ENCODE measurements around the gene GALNT17. TPM values are rescaled to one million over a fixed set of nuclear protein-coding genes. Genes with fewer than 3 reads are reported as not detected.
A peak's percentile ranks its signal among the peaks of the same experiment; 100 is the strongest.

GALNT17 gene
- total RNA-seq, 2 experiments from 2014 or later: not detected

DNA sequence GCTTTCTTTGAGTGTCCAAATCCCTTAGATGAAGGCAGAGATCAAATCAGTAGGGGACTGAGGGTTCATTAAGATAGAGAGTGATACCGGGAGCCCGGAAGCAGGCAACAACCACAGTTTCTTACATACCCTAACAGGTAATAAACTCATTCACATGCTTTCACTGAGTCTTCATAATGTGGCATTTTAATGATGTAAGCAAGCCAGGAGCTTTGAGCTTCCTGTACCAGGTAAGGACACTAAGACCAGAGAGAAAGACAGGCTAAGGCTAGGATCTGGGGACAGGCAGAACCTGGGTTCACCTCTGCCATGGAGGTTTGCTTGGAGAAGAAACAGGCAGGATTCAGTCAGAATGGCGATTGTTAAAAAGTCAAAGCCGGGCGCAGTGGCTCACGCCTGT, 618.3 kb downstream of the GALNT17 start:
- no peak for DNase-seq
- ChIA-PET POLR2A (no interaction called here), CTCF (no interaction called here)
- H3K9me3 Mint-ChIP-seq: peaks cover 2% of the 10 kb centered on the region
- H3K4me3 Mint-ChIP-seq: no peak overlapping the region
- no peak overlapping the region for H3K27ac Mint-ChIP-seq
- H3K27me3 Mint-ChIP-seq: peaks cover 8% of the 10 kb centered on the region
- no peaks in the 10 kb centered on the region for H3K36me3 Mint-ChIP-seq
- intact Hi-C loops (cut with micrococcal nuclease): loop anchor here (10.0 kb wide), 1 partner anchor 745 kb away; no protein-coding TSS in a partner anchor
- H3K4me1 Mint-ChIP-seq (ENCODE audit: low read depth): no peaks in the 10 kb centered on the region

DNA sequence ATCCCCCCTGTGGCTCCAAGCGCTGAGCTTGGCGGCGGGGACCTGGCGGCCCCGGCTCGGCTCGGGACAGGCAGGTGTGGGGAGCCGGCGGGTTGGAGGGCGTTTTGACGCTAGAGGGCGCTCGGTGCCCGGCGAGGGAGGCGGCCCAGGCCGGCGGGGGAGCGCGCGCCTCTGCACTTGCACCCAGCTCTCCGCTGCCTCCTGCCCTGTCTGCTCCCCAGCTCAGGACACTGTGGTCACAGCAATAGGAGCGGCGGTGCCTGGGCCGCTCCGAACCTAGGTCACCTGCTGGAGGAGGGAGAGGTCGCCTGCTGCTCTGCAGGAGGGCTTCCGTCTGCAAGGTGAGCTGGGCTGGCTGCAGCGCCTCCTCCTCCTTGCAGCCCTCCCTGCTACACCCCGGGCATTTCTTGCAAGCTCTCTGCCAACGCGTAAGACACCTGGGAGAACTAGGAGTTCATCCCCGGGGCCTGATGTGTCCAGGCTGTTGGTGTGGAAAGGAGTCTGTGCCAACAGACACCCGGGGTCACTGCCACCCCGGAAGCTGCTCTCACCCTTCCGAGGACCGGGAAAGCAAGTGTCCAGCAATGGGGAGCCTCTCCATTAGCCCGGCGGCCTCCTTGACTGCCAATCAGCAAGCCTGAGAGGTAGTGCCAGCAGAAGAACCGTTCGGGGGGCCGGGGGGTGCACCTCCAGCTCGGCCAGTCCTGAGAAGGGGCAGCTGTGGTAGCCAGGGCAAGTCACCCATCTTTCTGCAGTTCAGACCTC, 620.4 kb downstream of the GALNT17 start:
- Mint-ChIP-seq H3K9me3 (peaks cover 7% of the 10 kb centered on the region), H3K36me3 (no peaks in the 10 kb centered on the region), H3K4me1 (ENCODE audit: low read depth) (no peaks in the 10 kb centered on the region), H3K27ac (no peak overlapping the region), H3K27me3 (peaks cover 8% of the 10 kb centered on the region), H3K4me3 (no peak overlapping the region)
- CTCF ChIA-PET: interaction anchor here (0.6 to 1.1 kb wide), 5 partner anchors 12 to 742 kb away, joined by 3 to 5 read pairs (median 3); no protein-coding TSS in a partner anchor
- intact Hi-C loops (cut with micrococcal nuclease): loop anchor here (10.0 kb wide), 1 partner anchor 742 kb away; no protein-coding TSS in a partner anchor
- POLR2A ChIA-PET: no interaction called here
- DNase-seq: peak; percentile 59

DNA sequence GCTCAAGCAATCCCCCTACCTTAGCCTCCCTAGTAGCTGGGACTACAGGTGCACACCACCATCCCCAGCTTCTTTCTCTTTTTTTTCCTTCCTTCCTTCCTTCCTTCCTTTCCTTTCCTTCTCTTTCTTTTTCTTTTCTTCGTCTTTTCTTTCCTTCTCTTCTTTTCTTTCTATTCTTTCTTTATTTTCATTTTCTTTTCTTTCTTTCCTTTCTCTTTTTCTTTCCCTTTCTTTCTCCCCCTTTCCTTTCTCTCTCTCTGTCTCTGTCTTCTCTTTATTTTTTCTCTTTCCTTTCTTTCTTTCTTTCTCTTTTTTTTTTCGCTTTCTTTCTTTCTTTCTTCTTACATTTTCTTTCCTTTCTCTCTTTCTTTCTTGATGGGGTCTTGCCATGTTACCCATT, 621.3 kb downstream of the GALNT17 start:
- Mint-ChIP-seq H3K9me3 (peaks cover 9% of the 10 kb centered on the region), H3K4me3 (no peak overlapping the region), H3K4me1 (ENCODE audit: low read depth) (no peaks in the 10 kb centered on the region), H3K27me3 (peaks cover 8% of the 10 kb centered on the region), H3K36me3 (no peaks in the 10 kb centered on the region), H3K27ac (no peak overlapping the region)
- POLR2A ChIA-PET: no interaction called here
- DNase-seq: no peak
- CTCF ChIA-PET: interaction anchor here (1.1 kb wide), 1 partner anchor 11 kb away, joined by 3 read pairs; no protein-coding TSS in a partner anchor
- intact Hi-C loops (cut with micrococcal nuclease): loop anchor here (10.0 kb wide), 1 partner anchor 742 kb away; no protein-coding TSS in a partner anchor

DNA sequence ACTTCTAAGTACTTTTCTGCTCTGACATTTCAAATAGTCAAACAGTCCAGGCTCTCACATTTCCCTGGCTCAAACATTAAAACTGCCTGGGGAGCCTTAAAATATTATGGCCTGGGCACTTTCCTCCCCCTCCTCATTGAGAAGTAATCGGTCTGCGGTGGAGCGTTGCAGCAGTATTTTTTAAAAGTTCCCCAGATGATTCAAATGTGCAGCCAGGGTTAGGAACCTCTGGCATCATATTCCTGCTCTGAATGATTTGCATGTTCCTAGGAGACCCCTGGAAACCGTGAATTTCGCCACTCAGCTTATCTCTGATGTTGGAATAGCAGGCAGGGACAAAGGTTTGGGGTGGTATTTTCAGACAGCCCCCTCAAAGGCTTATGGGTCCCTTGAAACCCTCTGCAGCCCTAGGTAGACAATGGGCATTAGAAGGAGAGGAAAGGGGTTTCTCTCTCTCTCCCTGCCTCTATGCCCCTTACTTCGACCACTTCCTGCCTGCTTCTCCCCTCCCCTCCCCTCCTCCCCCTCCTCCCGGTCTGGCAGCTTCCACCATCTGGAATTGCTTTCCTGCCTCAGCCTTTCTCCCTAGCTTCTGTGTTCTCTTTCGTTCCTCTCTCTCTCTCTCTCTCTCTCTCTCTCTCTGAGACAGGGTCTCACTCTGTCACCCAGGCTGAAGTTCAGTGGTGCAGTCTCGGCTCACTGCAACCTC, 622.2 kb downstream of the GALNT17 start:
- CTCF ChIA-PET: no interaction called here
- intact Hi-C loops (cut with micrococcal nuclease): loop anchor here (10.0 kb wide), 1 partner anchor 741 kb away; no protein-coding TSS in a partner anchor
- no peak for DNase-seq

DNA sequence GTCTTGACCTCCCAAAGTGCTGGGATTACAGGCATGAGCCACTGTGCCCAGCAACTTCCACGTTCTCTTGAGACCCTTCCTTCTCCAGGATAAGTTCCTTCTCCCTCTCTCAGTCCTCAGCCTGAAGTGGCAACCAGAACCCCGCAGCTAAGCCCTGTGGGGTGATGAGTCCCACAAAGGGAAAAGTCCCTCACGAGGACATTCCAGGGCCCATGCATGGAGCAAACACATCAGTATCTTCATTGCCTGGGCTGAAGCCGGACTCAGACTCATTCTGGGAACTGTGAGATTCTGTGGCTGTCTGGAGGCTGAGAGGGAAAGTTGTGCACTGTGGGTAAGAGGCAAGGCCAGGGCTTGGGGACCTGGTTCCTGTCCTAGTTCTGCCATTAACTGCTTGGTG, 622.9 kb downstream of the GALNT17 start:
- H3K4me3 Mint-ChIP-seq: no peak overlapping the region
- H3K27me3 Mint-ChIP-seq: peaks cover 8% of the 10 kb centered on the region
- POLR2A ChIA-PET: no interaction called here
- H3K4me1 Mint-ChIP-seq (ENCODE audit: low read depth): no peaks in the 10 kb centered on the region
- no peak overlapping the region for H3K27ac Mint-ChIP-seq
- CTCF ChIA-PET: no interaction called here
- H3K36me3 Mint-ChIP-seq: no peaks in the 10 kb centered on the region
- intact Hi-C loops (cut with micrococcal nuclease): loop anchor here (10.0 kb wide), 1 partner anchor 740 kb away; no protein-coding TSS in a partner anchor
- peaks cover 9% of the 10 kb centered on the region for H3K9me3 Mint-ChIP-seq
- DNase-seq: no peak

More for the DNA sequence above, 622.2 kb downstream of the GALNT17 start:
- no peaks in the 10 kb centered on the region for H3K36me3 Mint-ChIP-seq
- POLR2A ChIA-PET: no interaction called here
- H3K9me3 Mint-ChIP-seq: peaks cover 9% of the 10 kb centered on the region
- no peak overlapping the region for H3K4me3 Mint-ChIP-seq
- no peak overlapping the region for H3K27ac Mint-ChIP-seq
- no peaks in the 10 kb centered on the region for H3K4me1 Mint-ChIP-seq (ENCODE audit: low read depth)
- H3K27me3 Mint-ChIP-seq: peaks cover 8% of the 10 kb centered on the region

DNA sequence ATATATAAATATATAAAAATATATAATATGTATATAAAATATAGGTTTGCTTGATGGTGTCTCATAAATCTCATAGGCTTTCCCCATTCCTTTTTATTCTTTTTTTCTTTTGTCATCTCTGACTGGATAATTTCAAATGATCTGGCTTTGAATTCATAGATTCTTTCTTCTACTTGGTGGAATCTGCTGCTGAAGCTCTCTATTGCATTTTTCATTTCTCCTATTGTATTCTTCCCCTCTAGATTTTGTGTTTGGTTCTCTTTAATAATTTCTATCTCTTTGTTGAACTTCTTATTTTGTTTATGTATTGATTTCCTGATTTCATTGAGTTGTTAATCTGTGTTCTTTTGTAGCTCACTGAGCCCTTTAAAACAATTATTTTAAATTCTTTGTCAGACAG, 629.4 kb downstream of the GALNT17 start:
- POLR2A ChIA-PET: no interaction called here
- Mint-ChIP-seq H3K4me1 (ENCODE audit: low read depth) (no peaks in the 10 kb centered on the region), H3K27ac (no peak overlapping the region), H3K4me3 (no peak overlapping the region), H3K36me3 (peaks cover 2% of the 10 kb centered on the region), H3K9me3 (peaks cover 25% of the 10 kb centered on the region), H3K27me3 (no peaks in the 10 kb centered on the region)
- CTCF ChIA-PET: no interaction called here
- no peak for DNase-seq
- intact Hi-C loops (cut with micrococcal nuclease): no loop called here

Small RNA genes within 50 kb of the gene (microRNA-seq; reads per million reads assigned to microRNA genes)
- gene MIR3914-1 (ENCODE audit: borderline microRNAs expressed, borderline number of aligned reads, borderline replicate concordance) (not detected), gene MIR3914-2 (ENCODE audit: borderline microRNAs expressed, borderline number of aligned reads, borderline replicate concordance) (not detected)
